Lung (tissue), 12 donors: ENCODE data around the gene NTN1. TPM values are rescaled to one million over a fixed set of nuclear protein-coding genes. Genes with fewer than 3 reads are reported as not detected.

Experiments used
- ATAC-seq: fragments of 200-7000 bp; cut with Tn5 transposase; one replicate; pipeline ENCODE4 v1.9.1; 2020; ENCODE audit warnings: moderate number of reproducible peaks; ENCODE audit not compliant: insufficient read depth, low FRiP score
- DNase-seq, 3 donors: peaks; one replicate each; pipeline ENCODE4 v3.0.0-alpha.2; 2013 to 2017
- H3K27ac ChIP-seq, 2 donors: one replicate each; pipeline ENCODE4 v1.5.1; 2013; ENCODE audit warnings: mild to moderate bottlenecking in 2 of 2, moderate library complexity in 2 of 2, control low read depth in 1 of 2, inconsistent platforms in 1 of 2, low read depth in 1 of 2, low read length in 1 of 2
- H3K27me3 ChIP-seq, 3 donors: one replicate each; pipeline ENCODE4 v1.5.1; 2013; ENCODE audit warnings: low read length in 2 of 3; ENCODE audit not compliant: control insufficient read depth in 3 of 3, insufficient read depth in 3 of 3
- H3K36me3 ChIP-seq, 4 donors: one replicate each; pipeline ENCODE4 v1.5.1; 2013; ENCODE audit warnings: low read length in 4 of 4, mild to moderate bottlenecking in 1 of 4, moderate library complexity in 1 of 4; ENCODE audit not compliant: control insufficient read depth in 4 of 4, insufficient read depth in 4 of 4
- H3K4me1 ChIP-seq, 5 donors: one replicate each; pipeline ENCODE4 v1.5.1; 2013; ENCODE audit warnings: low read length in 5 of 5, mild to moderate bottlenecking in 2 of 5, moderate library complexity in 1 of 5; ENCODE audit not compliant: control insufficient read depth in 5 of 5, insufficient read depth in 5 of 5
- H3K4me3 ChIP-seq: one replicate; pipeline ENCODE4 v1.5.1; 2013; ENCODE audit warnings: mild to moderate bottlenecking, control low read depth, moderate library complexity
- H3K9ac ChIP-seq, 2 donors: one replicate each; pipeline ENCODE4 v1.5.1; 2013; ENCODE audit warnings: low read length in 2 of 2, control low read depth in 1 of 2; ENCODE audit not compliant: insufficient read depth in 1 of 2
- H3K9me3 ChIP-seq, 4 donors: one replicate each; pipeline ENCODE4 v1.5.1; 2013; ENCODE audit warnings: low read length in 3 of 4, mild to moderate bottlenecking in 1 of 4, moderate library complexity in 1 of 4; ENCODE audit not compliant: control insufficient read depth in 4 of 4, insufficient read depth in 3 of 4
- WGBS, 2 donors: extraction: QIAGEN DNeasy Blood & Tissue Kit; methylation state at CpG; one replicate each; pipeline ENCODE4 v1.1.7; 2013; 5-methylcytosine and 5-hydroxymethylcytosine counted together
- polyA plus RNA-seq, 2 donors: library from polyadenylated mRNA; stranded (reverse); fragments of 200-250 nt; gene quantifications; one replicate each; pipeline ENCODE4 v1.2.1, GENCODE V29; 2013
- total RNA-seq, 2 donors: library from RNA; depleted of rRNA in 1 of 2; stranded (reverse); fragments of >200 nt in 1 of 2; gene quantifications; one replicate each; pipeline ENCODE4 v1.2.1, GENCODE V29; 2014 to 2021
- TF ChIP-seq, protein P1 (sequence below): IDR thresholded peaks from 2 replicates; pipeline ENCODE4 v1.5.1; 2012; ENCODE audit warnings: mild to moderate bottlenecking; ENCODE audit errors: control extremely low read depth, extremely low read depth
- donor health status: control.
- donor health status: control.
- donor health status: Bipolar disorder and iron deficiency.
- donor health status: healthy.
- donor health status: DM: yes; HTN: yes; CAD: no.

NTN1 gene
- total and polyA plus RNA-seq, 4 donors = 3.6 to 17.1 (median 7.8) TPM

GRCh38 chr17:9080983-9081382 is 59.7 kb downstream of the NTN1 start:
- no peaks in the 10 kb centered on the region for H3K4me1 ChIP-seq
- H3K27me3 ChIP-seq = no peaks in the 10 kb centered on the region
- no peaks in the 10 kb centered on the region for H3K36me3 ChIP-seq
- WGBS, 2 donors = 65 to 67% methylated on average over 3 of the region's 3 CpGs
- H3K9me3 ChIP-seq = no peaks in the 10 kb centered on the region
- no peak overlapping the region for H3K4me3 ChIP-seq
- DNase-seq (no peak), ATAC-seq (no peak)
- H3K9ac ChIP-seq = no peak overlapping the region
- TF ChIP-seq, protein P1, sequence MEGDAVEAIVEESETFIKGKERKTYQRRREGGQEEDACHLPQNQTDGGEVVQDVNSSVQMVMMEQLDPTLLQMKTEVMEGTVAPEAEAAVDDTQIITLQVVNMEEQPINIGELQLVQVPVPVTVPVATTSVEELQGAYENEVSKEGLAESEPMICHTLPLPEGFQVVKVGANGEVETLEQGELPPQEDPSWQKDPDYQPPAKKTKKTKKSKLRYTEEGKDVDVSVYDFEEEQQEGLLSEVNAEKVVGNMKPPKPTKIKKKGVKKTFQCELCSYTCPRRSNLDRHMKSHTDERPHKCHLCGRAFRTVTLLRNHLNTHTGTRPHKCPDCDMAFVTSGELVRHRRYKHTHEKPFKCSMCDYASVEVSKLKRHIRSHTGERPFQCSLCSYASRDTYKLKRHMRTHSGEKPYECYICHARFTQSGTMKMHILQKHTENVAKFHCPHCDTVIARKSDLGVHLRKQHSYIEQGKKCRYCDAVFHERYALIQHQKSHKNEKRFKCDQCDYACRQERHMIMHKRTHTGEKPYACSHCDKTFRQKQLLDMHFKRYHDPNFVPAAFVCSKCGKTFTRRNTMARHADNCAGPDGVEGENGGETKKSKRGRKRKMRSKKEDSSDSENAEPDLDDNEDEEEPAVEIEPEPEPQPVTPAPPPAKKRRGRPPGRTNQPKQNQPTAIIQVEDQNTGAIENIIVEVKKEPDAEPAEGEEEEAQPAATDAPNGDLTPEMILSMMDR = no peak
- H3K27ac ChIP-seq = no peak overlapping the region

- no peak for DNase-seq
- peaks cover 0 to 3% (median 0%) of the 10 kb centered on the region in 4 donors for H3K9me3 ChIP-seq
These were observed 65.3 kb downstream of the NTN1 start for GRCh38 chr17:9086577-9086976.

DNA sequence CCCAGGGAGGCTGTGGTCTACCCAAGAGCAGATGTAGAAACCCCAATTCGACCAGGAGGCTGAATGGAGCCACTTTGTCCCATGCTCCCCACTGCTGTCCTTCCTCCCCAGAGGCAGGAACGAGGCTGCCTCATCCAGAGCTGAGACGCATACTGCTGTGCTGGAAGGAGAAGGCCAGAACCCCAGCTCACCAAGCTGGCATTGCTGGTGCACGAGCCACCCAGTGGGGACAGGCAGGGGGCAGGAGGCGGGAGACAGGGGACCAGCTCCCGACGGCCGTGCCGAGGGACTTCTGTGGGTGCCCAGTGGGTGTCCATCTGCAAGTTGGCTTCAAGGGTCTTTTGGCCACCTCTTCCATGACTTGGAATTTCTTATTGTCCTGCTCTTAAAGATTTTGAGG is 66.6 kb downstream of the NTN1 start:
- ATAC-seq (no peak), DNase-seq (no peak)
- Histone ChIP-seq H3K9ac (no peak overlapping the region), H3K36me3 (no peaks in the 10 kb centered on the region), H3K27ac (no peak overlapping the region), H3K4me3 (no peak overlapping the region), H3K4me1 (no peaks in the 10 kb centered on the region), H3K9me3 (peaks cover 0 to 3% (median 0%) of the 10 kb centered on the region in 4 donors), H3K27me3 (no peaks in the 10 kb centered on the region)
- WGBS, 2 donors = 86 to 88% methylated on average over 9 of the region's 9 CpGs
- TF ChIP-seq, protein P1 = no peak

More at GRCh38 chr17:9086577-9086976, 65.3 kb downstream of the NTN1 start:
- H3K27ac ChIP-seq = no peak overlapping the region
- TF ChIP-seq, protein P1 = no peak
- H3K27me3 ChIP-seq = no peaks in the 10 kb centered on the region
- H3K36me3 ChIP-seq = no peaks in the 10 kb centered on the region
- no peaks in the 10 kb centered on the region for H3K4me1 ChIP-seq
- 92 to 97% methylated on average over 4 of the region's 4 CpGs for WGBS, 2 donors
- no peak for ATAC-seq
- no peak overlapping the region for H3K9ac ChIP-seq
- H3K4me3 ChIP-seq = no peak overlapping the region

- H3K27me3 ChIP-seq = no peaks in the 10 kb centered on the region
- ATAC-seq (no peak), DNase-seq (no peak)
- TF ChIP-seq, protein P1 = no peak
- no peak overlapping the region for H3K9ac ChIP-seq
- peaks cover 0 to 3% (median 0%) of the 10 kb centered on the region in 4 donors for H3K9me3 ChIP-seq
- H3K4me3 ChIP-seq = no peak overlapping the region
- WGBS, 2 donors = 80 to 83% methylated on average over 9 of the region's 9 CpGs
- no peak overlapping the region for H3K27ac ChIP-seq
- no peaks in the 10 kb centered on the region for H3K4me1 ChIP-seq
- no peaks in the 10 kb centered on the region for H3K36me3 ChIP-seq
These were observed 69.4 kb downstream of the NTN1 start for GRCh38 chr17:9090641-9091096.
